G401.6 (cell line): ENCODE data around the gene ZNF860.

Source experiments
- FAIRE-seq: peaks from 2 replicates; lab custom pipeline; 2012; peaks lifted over from hg19 to GRCh38; lab: Jason Lieb, UNC

ZNF860 gene

DNA sequence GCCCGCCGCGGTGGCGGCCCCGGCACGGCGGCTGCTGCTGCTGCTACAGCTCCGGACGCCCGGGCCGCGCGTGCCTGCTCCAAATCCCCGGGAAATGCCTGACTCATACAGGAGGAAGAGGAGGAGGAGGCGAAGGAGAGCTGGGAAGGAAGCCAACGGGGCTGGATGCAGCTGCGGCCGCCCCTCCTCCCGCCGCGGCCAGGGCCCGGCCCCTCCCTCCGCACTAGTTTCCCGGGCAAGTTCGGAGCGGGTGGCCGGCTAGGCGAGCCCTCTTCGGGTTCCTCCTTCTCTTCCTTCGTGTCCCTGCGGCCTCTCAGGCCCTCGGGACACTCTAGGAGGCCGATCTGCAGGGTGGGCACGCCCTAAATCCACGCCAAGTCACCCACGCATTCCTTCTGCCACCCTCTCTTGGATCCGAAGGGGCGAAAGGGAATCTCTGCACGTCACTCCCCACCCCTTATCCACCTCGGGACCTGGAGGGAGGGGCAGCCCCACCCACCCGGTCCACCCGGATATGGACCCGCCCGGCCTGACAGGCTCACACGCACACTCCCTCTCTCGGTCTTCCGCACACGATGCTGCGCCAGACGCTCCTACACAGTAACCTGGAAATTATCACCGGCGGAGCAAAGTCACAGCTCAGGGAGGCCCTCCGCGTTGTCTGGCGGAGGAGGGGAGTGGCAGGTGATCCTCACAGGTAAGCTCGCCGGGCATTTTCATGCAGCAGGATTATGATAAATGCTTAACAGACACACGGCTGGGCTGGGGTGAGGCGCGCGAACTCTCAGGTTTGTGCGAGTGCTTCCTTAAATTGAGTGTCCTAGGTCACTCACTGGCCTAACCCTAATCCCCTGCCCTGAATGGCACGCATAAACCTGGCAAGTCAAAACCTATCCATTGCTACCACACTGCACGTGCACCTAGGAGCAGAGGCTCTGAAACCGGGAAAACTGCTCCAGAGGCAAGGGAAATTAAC, at the start of gene ZNF860, which contains the start of gene OSBPL10:
Gene ZNF860 (plus strand): TSS at position 545 of the 976 bp plus-strand sequence. CDS start 7,330 bp downstream, outside the sequence.
Gene OSBPL10 (minus strand): TSS at position 57 of the 976 bp plus-strand sequence. CDS start 83 bp downstream, outside the sequence.
- FAIRE-seq, result peak; percentile 41

DNA sequence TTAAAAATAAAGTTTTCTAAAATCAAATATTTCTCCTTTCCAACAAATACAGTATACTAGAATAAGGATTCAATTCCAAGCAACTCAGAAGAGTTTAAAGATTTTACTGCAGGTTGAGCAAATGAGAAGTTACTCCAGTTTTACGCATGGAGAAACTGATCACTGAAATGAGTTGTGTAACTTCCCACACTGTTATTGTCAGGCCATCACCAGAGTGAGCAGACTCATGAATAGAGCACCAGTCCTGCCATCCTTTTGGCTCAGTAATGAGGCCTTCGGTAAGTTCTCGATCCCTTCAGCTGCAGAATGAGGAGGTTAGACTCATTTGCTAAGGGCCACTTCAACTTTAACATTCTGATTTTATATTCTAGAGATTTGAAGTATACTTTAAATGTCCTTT, 48.6 kb upstream of the ZNF860 start:
- no peak for FAIRE-seq

DNA sequence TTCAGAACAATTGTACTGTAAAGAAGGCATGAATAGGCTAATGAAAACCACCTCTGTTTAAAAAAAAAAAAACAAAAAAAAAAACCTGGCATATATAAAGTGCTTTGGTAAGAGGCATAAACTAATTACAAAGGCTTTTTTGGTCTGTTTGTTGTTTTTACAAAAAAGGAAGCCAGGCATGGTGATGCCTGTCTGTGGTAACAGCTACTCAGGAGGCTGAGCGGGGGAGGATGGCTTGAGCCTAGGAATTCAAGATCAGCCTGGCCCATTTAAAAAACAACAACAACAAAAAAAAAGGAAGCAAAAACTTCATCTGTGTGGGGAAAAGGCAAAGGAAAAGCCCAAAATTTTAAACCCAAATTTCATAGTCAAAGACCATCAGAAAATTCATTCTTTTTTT, 47.5 kb upstream of the ZNF860 start:
- no peak for FAIRE-seq

DNA sequence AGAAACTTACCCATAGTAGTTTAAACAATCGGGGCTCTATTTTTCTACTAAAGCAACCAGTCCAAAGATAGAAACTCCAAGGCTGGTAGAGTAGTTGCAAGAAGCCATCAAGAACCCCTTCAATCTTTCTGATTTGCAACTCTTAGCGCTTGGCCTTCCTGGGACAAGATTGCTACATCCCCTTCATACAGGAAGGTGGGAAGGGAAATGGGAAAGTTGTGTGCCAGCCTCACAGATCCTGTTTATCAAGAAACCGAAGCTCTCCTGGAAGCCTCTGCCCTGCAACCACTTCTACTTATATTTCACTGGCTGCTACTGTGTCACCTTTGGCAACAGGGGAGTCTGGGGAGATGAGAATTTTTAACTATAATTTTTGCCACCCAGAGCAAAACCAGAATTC, 46.7 kb upstream of the ZNF860 start:
- FAIRE-seq, result no peak

DNA sequence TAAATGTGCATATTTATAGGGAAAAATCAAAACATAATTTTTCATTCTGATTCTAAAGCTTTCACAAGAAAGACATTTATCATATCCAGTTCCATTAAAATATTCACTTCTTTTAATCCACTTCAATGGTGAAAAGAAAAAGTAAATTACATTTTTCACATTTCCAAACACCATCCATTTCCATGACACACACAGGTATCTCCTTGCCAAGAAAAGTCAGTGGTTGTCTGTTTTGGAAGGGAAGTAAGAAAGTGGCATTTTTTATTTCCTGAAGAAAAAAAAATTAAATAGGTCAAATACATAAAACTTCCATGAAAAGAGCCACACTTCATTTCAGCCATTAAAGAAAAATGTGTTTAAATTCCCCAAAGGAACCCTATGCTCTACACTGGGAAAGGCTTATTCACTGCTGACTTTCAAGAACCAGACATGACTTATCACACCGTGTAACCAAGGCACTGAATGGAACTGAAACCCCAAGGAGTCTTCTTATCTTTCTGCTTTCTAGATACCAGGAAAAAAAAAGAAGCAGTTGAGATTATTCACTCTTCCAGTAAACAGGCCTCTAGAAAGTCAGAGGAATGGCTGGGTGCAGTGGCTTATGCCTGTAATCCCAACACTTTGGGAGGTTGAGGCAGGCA, 45.0 kb upstream of the ZNF860 start:
- no peak for FAIRE-seq

DNA sequence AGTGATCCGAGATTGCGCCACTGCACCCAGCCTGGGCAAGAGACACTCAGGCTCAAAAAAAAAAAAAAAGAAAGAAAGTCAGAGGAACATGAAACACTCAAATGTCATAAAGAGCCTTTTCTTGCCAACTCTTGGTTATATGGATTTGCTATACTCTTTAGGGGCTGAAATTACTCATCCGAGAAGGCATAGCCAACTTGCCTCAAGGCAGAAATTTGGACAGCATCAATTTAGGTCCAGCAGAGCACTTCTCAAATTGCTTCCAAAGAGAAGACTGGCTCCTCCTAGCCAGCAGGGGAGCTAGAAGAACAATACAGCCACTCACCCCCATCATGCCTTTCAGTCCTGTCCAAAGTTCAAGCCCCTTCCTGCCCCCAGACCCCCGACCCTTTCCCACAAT, 44.3 kb upstream of the ZNF860 start:
- no peak for FAIRE-seq

DNA sequence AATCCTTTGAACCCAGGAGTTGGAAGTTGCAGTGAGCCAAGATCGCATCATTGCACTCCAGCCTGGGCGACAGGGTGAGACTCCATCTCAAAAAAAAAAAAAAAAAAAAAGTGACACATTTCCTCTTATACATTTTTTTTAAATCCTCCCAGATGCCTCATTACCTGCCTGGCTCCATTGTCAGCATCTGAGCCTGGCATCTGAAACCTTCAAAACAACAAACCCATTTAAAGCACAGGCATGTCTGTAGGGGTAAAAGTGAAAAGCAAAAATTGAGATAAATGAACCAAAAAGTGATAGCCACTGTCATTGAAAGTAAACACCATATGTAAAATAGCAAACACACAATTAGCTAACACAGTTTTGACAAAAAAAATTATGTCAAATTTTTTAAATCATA, 39.1 kb upstream of the ZNF860 start:
- no peak for FAIRE-seq

DNA sequence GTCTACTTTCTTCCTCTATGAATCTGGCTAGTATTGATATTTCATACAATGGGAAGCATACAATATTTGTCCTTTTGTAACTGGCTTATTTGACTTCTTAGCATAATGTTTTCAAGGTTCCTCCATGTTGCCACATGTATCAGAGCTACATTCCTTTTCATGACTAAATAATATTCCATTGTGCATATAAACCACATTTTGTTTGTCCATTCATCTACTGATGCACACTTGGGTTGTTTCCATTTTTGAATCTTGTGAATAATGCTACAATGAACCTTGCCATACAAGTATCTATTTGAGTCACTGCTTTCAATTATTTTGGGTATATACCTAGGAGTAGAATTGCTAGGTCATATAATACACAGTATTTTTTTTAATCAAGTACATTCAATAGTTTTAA, 38.5 kb upstream of the ZNF860 start:
- no peak for FAIRE-seq

DNA sequence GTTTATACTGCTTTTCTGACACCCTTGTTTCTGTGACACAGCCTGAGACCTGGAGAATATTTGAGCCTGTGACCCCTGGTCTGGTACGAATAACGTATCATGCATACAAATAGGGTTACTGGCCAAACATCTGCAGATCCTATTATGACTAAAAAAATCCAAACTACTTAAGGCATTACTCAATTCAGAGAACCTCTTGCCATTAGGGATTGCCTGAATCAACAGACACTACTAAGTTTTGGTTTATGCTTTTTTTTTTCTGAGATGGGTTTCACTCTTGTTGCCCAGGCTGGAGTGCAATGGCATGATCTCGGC, 35.9 kb upstream of the ZNF860 start:
- FAIRE-seq, result no peak

DNA sequence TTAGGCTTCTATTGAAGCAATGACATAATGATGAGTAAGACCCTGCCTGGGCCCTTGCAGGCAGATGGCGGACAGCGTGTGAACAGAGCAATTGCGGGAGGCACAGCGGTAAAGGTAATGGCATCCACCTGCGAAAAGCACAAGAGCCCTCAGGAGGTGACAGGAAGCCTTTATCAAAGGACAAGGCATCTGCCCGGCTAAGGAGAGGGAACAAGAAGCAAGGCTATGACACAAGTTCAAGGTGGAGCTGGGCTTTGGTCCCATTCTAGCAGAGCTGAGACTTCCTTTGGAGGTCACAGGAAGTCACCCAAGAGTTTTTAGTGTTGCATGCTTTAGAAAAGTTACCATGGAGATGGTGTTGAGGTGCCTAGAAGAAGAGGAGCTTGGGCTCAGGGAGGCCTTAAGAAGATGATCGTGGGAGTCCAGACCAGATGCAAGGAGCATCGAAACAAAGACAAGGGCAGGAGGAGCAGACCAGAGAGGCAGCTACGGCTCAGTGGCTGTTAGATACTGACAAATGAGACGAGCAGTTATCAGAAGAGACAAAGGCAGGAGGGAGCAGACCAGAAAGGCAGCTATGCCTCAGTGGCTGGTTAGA, 35.0 kb upstream of the ZNF860 start:
- no peak for FAIRE-seq

DNA sequence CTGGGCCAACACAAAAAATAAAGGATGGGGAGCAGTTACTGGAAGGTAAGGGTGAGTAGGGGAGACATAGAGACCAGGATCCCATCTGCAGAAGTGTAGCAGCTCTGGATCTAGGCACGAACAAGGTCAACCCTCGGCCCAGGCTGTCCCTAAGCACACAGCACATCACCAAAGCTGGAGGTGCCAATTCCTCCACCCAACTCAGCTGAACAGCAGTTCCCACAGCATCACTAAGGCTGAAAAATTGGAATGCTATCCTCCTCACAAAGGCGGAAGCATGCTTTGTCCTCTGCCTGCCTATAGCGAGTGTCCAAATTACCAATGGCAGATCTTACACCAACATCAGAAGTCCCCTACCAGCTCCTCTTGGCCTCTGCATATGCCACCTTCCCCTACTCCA, 34.4 kb upstream of the ZNF860 start:
- no peak for FAIRE-seq

DNA sequence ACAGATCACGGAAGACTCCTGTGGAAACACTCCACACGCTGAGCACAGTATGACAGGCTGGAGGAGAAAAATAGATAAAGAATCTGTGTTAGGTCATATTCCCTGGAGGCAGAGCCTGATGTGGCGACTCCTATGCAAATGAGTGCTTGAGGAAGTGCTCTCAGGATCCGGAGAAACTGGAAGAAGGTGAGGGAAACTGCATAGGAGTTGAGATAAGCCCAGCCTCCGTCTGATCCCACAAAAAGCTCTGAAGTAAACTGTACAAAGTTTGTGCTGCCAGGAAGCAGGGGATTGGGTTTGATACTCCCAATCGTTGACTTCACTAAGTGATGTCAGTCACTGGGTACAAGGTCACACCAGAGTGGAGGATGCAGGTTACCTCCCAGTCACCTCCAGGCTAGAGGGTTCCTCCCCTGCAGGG, 33.9 kb upstream of the ZNF860 start:
- FAIRE-seq, result no peak

DNA sequence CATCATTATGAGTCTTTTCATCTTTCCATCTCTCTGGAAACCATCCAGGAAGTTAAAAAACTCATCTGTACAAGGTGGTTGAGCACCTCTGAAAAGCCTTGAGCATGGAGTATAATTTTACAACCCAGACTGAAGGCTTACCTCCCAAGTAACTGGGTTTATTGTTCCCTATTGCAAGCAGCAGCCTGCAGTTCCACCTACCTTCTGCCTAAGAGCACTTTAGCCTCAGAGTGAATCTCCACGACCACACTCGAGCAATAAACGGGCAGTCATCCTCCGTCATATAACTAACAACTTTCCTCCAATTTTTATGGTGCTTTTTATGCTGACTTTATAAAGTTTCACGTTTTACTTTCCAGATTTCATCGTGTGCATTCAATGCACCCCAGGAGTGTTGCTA, 33.3 kb upstream of the ZNF860 start:
- FAIRE-seq, result no peak

DNA sequence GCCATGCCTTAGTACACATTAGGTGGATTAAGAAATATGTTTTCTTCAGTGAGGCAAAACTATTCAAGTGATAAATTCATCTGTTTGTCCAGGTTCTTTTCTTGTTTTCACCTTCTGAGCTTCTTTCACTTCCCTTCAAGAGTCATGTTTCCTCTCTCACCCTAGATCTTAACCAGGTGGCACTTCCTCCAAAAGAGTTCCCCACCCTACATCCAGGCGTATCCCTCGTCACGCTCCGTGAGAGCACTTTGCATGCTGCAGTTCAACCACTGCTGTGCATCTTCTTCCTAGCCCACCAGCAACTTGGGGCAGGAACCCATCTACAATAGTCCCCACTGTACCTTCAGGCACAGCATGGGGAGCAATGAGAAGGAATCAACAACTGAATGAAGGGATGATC, 29.3 kb upstream of the ZNF860 start:
- FAIRE-seq, result no peak

DNA sequence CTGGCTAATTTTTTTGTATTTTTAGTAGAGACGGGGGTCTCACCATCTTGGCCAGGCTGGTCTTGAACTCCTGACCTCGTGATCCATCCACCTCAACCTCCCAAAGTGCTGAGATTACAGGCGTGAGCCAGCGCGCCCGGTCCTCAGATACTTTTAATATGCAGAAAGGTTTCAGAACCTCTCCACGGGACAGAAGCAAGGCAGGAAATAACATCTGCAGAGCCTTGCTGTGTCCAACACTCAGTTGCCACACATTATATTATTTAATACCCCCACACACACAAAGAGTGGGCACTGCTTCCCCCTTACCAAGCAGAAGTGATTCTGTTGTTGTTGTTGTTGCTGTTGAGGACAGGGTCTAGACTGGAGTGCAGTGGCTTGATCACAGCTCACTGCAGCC, 28.5 kb upstream of the ZNF860 start:
- FAIRE-seq, result no peak

DNA sequence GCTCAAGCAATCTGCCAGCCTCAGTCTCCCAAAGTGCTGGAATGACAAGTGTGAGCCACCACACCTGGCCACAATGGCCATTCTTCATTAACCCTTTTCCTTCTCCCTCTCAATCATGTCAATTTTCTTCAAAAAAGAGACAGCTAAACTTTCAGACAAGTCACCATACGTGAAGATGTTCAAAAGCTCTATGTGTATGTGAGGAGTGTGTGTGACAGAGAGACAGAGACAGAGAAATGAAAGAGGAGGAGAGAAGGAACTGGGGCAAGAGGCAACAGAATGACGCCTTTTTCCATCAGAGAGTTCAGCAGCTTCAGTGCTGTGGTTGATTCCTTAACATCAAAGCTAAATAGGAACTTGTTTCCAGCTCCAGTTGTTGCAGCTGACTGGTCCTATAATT, 27.9 kb upstream of the ZNF860 start:
- no peak for FAIRE-seq

DNA sequence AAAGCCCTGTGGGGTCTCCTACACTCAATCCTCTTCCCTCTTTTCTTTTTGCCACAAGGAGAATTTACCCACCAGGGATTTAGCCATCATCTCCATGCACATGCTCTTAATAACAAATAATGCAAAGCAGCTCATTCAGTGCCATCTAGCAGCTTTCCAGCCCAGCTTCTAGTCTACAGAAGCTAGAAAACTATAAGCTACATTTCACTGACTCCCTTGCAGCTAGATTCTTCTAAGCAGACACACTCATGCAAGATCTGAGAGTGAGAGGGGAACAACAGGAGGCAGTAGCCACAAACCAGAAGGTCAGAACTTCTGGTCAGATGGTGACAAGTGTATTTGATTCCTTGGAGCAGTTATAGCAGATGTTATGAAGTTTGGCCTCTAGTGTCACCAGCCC, 26.0 kb upstream of the ZNF860 start:
- no peak for FAIRE-seq

DNA sequence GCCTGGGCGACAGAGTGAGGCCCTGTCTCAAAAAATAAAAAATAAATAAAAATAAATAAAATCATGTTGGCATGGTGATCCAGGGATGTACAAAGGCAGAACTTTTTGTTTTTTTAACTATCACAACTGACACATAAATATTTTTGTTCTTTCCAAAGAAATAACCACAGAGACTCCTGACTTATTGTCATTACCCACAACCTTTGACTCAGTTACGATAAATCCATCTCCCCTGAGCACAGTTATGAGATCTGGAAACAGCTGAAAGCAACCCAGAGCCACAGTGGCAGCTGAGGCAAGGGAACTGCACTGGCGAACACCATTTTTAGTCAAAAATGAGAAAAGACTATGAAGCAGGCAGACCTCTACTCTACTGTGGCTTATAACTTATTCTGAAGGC, 24.4 kb upstream of the ZNF860 start:
- FAIRE-seq, result no peak

DNA sequence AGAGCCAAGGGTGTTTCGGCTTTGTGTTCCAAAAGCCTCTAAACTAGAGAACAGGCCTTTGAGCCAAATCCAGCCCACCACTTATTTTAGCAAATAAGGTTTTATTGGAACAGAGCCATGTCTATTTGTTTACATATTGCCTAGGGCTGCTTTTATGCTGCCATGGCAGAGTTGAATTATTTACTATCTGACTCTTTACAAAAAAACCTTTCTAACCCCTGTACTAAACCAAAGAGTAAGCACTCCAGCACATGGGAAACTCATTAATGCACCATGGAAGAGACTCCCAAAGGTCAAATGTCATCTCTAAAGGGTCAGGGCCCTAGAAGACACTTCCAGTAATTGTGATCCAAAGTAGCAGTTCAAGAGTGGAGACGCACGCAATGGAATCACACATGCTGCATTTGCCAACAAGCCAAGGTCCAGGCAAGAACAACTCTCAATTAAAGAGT, 22.8 kb upstream of the ZNF860 start:
- FAIRE-seq, result no peak

DNA sequence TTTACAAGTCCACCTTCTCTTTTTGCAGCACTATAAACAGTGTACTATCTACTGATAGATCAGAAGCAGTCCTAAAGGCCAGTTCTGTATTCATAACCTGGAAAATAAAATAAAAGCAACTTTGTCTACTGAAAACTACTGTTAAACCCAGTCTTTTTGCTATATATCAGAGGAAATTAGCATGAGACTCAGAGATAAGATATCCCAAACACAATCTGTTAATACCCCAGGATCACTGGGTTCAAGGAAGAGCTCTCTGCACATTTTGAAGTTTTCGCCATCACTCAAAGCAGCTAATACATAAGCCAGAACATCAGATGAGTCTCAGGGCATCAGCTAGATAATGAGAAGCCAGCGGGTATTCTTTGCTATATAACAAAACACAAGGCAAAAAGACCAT, 22.3 kb upstream of the ZNF860 start:
- no peak for FAIRE-seq

DNA sequence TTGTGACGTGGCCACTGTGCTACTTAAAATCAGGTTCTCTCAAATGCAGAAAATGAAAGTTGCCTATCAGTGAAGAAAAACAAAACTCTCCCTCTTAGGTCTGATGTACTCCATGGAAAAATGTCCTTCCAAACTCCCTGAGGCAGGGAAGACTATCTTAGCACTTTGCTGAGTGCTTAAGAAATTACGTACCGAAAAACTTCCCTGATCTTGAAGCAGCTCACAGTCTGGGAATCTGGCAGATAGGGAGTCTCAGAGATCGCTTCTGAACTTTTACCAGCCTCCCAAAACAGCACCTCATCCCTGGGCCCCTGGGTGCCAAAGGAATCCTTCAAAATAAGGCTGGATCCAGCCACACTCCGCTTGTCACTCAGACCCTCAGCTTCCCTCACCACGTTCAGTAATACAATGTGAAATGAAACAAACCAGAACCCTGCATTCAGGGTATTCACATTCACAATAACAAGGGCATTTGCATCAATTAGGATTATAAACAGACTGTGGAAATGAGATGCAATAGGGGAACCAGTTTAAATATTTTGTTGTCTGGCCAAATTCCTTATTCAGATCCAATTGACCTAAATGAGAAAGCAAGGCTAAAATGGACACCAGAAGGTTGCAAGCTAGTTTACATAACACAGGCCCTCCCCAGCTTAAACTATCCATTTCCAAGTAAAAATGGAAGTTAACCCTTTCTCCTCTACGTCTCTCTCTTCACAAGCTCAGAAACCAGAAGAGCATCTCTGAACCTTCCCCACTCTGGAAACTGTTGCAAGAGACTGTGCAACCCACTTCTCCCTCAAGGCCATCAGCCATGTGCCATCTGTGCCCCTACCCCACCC, 21.4 kb upstream of the ZNF860 start:
- FAIRE-seq, result no peak

DNA sequence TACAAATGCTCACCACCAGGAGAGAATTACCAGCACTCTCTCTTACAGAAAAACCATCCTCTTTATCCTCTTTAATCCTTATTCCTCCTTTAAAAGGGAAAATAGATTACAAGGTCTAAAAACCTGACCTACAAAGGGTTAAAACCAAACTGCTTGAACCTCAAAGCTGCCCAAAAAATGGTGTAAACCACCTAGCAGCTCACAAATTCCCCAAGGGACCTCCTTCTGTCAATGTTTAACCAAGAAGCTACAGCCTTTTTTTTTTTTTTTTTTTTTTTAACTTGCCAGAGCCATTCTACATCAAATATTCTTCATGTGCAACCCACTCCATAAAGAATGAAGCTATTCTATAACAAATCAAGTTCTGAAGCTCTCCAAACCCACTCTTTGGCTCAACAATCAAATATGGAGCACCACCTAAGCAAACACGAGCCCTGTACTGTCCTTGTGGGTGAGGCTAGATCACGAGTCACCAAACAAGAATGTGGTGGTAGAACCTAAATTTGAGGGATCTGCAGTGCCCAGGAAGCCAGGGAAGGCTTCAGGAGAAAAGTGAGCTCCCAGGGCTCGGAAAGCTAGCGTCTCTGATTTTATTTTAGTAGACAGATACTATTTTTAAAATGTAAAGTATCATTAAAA, 20.6 kb upstream of the ZNF860 start:
- FAIRE-seq, result peak; percentile 71
